Measurements from ENCODE around the gene CFAP99.
A peak's percentile ranks its signal among the peaks of the same experiment; 100 is the strongest.
"Not testable (repeated sequence)": the region's sequence is repeated elsewhere in the genome, so short reads cannot be mapped to it uniquely, and the experiment has no call there.

The CFAP99 gene

GRCh38 chr4:2446656-2447564 is 28.2 kb downstream of the CFAP99 start:
- DNase-seq (ENCODE audit: low read depth in 2 of 2), result no peak

- no peak for DNase-seq (ENCODE audit: low read depth in 2 of 2)
These were observed 29.8 kb downstream of the CFAP99 start for GRCh38 chr4:2448589-2448988.

- DNase-seq (ENCODE audit: low read depth in 2 of 2), result no peak
These were observed 30.3 kb downstream of the CFAP99 start for GRCh38 chr4:2449051-2449450.

DNA sequence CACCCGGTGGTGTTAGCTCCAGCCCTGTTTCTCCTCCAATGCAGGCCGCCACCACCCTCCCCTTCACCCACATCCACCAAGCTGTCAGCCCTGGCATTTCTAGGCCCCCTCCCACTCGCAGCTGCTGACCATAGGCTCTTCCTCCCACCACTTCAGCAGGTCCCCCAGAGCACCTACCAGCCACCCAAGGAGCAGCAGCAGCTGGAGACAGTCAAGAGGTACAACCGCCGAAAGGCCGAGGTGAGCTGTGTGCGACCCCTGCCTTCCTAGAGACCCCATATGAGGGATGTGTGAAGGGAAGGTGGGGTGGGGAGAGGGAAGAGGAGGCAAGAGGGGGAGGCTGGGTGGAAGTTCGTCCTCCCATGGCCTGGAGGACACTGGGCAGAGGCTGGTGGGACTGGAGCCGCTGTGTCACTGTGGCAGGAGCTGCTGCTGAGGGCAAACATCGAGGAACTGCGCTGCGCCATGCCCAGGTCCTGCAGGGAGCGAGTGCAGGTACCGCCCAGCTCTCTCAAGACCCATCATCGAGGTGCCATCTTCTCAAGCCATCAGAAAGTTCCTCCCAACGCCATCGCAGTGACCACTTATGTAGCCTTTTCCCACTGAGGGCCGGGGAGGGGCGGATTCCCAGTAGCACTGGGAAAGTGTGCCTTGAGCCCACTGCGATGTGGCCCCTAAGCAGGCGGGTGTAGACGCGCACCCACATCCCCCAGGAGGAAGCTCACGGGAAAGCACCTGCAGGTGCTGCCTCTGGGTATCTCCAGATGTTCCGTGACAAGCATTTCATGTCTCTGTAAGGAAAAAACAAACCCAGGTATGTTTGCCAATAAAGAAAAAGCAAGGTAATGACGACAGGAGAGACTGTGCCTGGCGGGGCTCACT is 31.0 kb downstream of the CFAP99 start:
- DNase-seq (ENCODE audit: low read depth in 2 of 2), result no peak

- no peak for DNase-seq (ENCODE audit: low read depth in 2 of 2)
These were observed 31.8 kb downstream of the CFAP99 start for GRCh38 chr4:2450394-2451035.

DNA sequence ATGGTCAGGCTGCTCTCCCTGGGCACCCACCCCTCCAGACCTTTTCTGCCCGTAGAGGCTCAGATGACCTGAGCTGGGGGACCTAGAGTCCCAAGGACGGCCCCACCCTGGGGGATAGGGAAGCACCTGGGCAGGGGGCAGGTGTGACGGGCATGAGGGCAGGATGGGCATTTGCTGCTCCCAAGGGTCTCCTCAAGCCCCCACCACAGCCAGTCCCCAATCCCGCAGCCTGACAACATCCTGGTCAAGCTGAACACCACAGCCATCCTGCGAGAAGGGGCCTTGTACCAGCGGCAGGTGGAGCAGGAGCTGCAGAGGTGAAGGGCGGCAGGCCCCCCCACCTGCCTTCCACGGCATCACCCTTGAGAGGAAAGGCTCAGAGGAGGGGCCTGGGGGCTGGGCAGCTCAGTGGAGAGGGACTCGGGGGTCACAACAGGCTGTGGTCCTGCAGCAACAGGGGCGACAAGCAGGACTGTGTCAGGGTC is 32.3 kb downstream of the CFAP99 start:
- DNase-seq (ENCODE audit: low read depth in 2 of 2), result no peak

GRCh38 chr4:2451821-2452785 is 33.3 kb downstream of the CFAP99 start:
- DNase-seq (ENCODE audit: low read depth in 2 of 2), result no peak

DNA sequence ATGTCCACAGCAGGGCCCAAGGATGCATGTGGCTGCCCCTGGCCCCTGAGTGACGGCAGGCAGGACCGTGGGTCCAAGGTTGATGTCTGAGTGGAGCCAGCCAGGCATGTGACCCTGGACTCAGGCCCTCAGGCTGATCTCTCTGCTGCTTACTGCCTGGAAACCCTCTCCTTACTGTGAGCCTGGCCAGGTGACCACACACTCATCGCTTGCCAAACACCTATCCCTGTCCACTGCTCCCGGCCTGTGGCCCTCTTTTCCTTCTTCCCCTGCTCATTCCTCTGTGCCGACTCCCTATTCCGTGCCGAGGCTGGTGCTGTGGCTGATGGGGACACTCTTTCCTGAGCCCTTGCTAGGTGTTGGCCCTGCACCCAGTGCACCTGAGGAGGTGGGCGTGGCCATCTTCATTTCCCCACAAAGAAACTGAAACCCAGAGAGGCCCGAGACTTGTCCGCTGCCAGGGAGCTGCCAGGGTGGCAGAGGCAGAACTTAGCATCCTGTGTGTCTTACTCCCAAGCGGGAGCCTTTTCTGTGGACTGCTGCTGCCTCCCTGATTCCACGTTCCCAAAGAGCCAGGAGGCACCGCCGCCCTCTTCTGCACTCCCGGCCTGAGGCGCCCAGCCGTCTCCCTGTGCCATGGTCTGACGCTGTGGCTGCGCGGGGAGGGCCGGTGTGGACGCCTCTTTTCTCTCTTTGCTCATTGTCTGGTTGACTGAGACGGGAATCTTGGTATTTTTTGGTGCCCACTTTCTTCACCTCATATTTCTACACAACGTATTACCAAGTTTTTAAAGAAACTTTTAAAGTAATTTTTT is 38.9 kb downstream of the CFAP99 start:
- DNase-seq (ENCODE audit: low read depth in 2 of 2), result no peak

- no peak for DNase-seq (ENCODE audit: low read depth in 2 of 2)
These were observed 40.1 kb downstream of the CFAP99 start for GRCh38 chr4:2458546-2459491.

DNA sequence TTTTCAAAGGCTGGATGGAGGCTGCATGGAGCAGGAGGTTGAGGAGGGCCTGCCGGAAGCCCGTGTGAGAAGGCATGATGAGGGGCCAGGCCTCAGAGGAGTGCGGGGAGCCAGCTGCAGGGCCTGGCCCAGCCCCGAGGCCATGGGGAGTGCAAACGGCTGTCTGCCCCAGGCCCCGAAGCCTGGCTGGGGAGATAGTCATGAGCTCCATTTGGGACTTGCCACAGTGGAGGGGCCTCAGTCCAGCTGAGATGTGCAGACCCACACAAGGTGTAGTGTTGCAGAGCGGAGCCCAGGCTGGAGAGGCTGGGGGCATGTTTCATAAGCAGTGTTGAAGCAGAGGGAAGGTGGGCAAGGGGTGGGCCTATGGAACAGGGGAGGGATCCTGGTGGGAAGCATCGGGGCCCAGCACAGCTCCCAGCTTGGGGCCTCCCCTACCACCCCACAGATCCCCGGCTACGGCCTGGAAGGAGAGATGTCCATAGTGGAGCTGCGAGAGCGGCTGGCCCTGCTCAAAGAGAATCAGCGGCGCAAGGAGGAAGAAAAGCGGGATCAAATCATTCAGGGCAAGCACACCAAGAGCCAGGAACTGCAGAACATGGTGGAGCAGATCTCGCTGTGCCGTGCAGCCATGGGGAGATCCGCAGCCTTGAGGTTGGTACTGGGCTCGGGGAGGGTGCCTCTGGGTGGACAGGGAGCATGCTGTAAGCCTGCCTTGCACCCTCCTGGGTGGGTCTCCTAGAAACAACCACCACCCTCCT is 41.0 kb downstream of the CFAP99 start:
- DNase-seq (ENCODE audit: low read depth in 2 of 2), result no peak

DNA sequence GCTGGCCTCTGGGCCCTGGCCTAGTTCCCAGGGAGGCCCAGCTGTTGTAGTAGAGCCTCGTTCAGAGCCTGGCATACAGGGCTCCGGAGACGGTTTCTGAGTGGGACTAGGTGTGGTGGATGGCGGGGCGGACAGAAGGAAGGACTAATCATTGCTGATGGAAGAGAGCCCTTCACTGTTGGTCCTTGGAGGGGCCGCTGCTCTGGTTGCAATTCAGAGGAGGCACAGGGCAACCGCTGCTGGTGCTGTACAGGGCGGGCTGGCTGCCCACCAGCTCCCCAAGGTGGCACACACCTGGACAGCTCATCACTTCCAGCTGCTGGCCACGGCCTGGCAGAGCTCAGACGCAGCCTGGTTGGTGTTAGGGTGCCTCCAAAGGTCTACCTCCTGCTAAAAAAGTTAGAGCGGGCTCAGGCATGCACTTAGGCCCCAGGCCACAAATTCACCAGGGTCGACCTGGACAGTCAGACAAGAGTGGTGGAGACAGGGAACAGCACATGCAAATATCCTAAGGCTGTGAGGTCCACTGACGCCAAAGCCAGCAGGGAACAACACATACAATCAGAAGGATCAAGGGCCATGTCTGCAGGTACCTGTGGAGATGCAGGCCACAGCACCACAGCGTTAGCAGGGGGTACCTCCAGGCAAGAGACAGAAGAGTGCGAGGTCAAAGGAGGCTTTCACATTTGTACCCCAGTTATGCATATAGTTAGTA is 42.6 kb downstream of the CFAP99 start:
- no peak for DNase-seq (ENCODE audit: low read depth in 2 of 2)

- DNase-seq (ENCODE audit: low read depth in 2 of 2), result peak; percentile 35 to 41
These were observed 43.6 kb downstream of the CFAP99 start for GRCh38 chr4:2462218-2462991.

DNA sequence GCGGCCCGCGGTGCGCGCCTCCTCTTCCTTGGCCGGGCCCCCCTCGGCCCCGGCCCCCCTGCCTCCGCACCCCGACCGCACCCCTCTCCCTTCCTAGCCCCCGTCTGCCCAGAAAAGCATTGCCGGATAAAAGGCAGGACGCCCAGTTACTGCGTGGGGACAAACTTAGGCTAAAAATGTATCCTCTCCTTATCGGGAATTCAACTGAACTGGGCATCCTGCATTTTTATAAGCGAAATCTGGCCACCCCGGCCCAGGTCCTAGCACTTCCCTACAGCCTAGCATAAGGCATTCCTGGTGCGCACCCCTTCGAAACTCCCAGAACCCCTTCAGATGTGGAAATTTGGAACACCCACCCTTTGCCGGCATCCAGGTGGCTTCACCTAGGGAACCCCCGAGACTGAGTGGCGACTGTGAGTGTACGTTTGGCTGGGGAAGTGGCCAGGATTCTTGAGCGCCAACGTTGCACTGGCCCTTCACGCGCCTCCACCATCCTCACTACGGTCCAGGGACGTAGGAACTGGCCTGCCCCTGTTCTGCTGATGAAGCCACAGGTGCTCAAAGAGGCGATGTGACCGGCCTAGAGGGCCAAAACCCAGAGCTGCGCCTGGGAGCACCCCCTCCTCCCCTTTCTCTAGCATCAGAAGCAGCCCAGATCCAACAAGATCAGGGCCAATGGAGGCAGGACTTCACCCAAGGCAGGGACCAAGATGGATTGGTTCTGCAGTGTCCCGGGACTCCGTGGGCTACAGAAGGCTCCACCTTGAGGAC is 44.4 kb downstream of the CFAP99 start:
- no peak for DNase-seq (ENCODE audit: low read depth in 2 of 2)

GRCh38 chr4:2465032-2465431 is 46.3 kb downstream of the CFAP99 start:
- DNase-seq (ENCODE audit: low read depth in 2 of 2), result no peak

GRCh38 chr4:2465544-2465943 is 46.8 kb downstream of the CFAP99 start:
- DNase-seq (ENCODE audit: low read depth in 2 of 2), result not testable (repeated sequence)

All from stimulated activated CD4-positive, alpha-beta T cell treated with anti-CD3 and anti-CD28 coated beads, Interleukin-1b, Interleukin-23, amount 100 ng/mL, for 1 hour (primary cell).